Prostate gland (tissue), 2 donors: Measurements from ENCODE around the gene GAN. TPM values are rescaled to one million over a fixed set of nuclear protein-coding genes. Genes with fewer than 3 reads are reported as not detected.

Source experiments
- DNase-seq: peaks from one replicate; pipeline ENCODE4 v3.0.0-alpha.2; 2019; ENCODE audit warnings: low spot score
- H3K27ac ChIP-seq, 2 donors: fragments of 200-600 bp; sonication (generic); 2 replicates each; pipeline ENCODE4 v1.5.1; 2017 to 2019
- H3K27me3 ChIP-seq: fragments of 200-600 bp; sonication (generic); replicated peaks from 2 replicates; pipeline ENCODE4 v1.5.1; 2019; ENCODE audit not compliant: insufficient read depth
- H3K36me3 ChIP-seq, 2 donors: fragments of 200-600 bp; sonication (generic); 1 replicate in 1 of 2; 2 replicates in 1 of 2; pipeline versions ENCODE4 v1.5.1 to v1.8.1; 2017 to 2019
- H3K4me1 ChIP-seq: fragments of 200-600 bp; sonication (generic); replicated peaks from 2 replicates; pipeline ENCODE4 v1.5.1; 2019
- H3K4me3 ChIP-seq, 2 donors: fragments of 200-600 bp; sonication (generic); 2 replicates each; pipeline ENCODE4 v1.5.1; 2017 to 2019
- H3K9me3 ChIP-seq: fragments of 200-600 bp; sonication (generic); 2 replicates; pipeline ENCODE4 v1.5.1; 2017
- POLR2A ChIP-seq: fragments of 450-650 bp; IDR thresholded peaks from one replicate; pipeline ENCODE4 v1.6.1; 2016; ENCODE audit warnings: antibody characterized with exemption, mild to moderate bottlenecking
- POLR2AphosphoS5 ChIP-seq: sonication (generic); formaldehyde crosslinking; IDR thresholded peaks from one replicate; pipeline ENCODE4 v1.6.1; 2017; ENCODE audit warnings: antibody characterized with exemption
- WGBS: methylation state at CpG from one replicate; pipeline ENCODE4 v1.1.5; 2018; 5-methylcytosine and 5-hydroxymethylcytosine counted together
- intact Hi-C: fragments of 100-400 bp; cut with DNase I; formaldehyde crosslinking; loops from one replicate; pipeline ENCODE4 v1.14.2; 2022
- total RNA-seq, 2 donors: library from RNA; depleted of rRNA; stranded (reverse); fragments of >200 nt; gene quantifications; one replicate each; pipeline ENCODE4 v1.1.0, GENCODE V29; 2016
- TF ChIP-seq, protein P1 (sequence below), 4 experiments: fragments of 200-600 bp in 2 of 4; fragments of 450-650 bp in 2 of 4; sonication (generic) in 2 of 4; IDR thresholded peaks; 1 replicate in 3 of 4; 2 replicates in 1 of 4; pipeline ENCODE4 v1.5.1; 2016 to 2019; ENCODE audit warnings: antibody characterized with exemption in 4 of 4, mild to moderate bottlenecking in 2 of 4, moderate library complexity in 2 of 4

The GAN gene
- total RNA-seq, 2 donors from 2014 or later, result 8.2 to 10.1 TPM

DNA sequence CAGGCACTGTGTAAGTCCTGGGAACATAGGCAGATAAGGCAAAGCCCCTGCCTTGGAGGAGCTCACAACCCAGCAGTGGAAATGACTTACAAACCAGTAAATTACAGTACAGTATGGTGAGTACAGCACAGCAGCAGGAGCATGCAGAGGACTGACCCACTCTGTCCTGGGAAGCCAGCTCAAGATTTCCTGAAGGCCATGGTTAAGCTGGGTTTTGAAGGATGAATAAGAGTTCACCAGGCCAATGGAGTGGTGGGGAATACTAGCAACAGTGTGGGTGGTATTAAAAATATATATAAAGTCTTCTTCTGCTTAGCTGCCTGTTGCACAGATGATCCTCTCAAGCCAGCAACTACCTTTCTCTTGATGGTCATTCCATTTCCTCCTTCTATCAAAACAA is 3.0 kb upstream of the GAN start:
- intact Hi-C loops, result loop anchor here (10.0 kb wide), 2 partner anchors 217 to 277 kb away; partner anchors contain the start of genes ATMIN and GCSH
- no peaks in the 10 kb centered on the region for H3K27me3 ChIP-seq

DNA sequence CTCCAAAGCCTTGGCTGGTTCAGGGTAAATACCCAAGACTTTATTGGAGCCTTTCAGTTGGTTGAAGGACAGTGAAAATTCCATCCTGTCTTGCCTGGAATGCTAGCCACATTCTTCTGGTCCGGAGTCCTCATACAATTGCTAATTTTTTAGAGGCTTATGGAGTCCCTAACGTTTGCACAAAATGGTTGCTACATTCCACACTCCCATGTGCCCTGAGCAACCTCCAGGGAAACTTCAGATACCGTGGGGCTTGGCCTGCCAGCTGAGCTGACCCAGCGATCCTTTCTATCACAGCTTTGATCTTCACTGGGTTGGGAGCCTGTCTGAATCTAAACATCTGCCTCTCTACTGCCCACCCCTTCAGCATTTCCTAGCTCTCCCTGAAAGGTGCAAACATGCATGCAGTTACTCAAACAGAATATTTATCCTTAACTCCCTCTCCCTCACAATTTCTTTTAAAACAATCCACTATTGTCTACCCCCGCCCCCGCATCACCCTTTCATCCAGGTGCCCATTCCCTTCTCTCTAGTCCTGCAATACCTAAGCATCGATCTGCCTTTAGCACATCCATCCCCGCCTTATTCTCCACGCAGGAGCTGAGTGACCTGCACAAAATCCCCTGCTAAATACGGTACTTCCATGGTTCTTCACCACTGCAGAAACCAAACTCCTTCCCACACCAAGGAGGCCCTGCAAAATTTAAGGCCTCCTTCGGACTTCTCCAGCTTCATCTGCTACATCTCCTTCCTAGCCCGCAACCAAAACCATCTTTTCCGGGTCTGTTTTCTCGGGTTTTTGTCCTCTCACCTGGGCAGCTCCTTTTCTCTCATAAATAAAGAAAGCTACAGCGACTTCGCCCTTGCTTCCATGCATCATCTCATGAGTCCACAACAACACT is 810 bp upstream of the GAN start:
- TF ChIP-seq, protein P1, sequence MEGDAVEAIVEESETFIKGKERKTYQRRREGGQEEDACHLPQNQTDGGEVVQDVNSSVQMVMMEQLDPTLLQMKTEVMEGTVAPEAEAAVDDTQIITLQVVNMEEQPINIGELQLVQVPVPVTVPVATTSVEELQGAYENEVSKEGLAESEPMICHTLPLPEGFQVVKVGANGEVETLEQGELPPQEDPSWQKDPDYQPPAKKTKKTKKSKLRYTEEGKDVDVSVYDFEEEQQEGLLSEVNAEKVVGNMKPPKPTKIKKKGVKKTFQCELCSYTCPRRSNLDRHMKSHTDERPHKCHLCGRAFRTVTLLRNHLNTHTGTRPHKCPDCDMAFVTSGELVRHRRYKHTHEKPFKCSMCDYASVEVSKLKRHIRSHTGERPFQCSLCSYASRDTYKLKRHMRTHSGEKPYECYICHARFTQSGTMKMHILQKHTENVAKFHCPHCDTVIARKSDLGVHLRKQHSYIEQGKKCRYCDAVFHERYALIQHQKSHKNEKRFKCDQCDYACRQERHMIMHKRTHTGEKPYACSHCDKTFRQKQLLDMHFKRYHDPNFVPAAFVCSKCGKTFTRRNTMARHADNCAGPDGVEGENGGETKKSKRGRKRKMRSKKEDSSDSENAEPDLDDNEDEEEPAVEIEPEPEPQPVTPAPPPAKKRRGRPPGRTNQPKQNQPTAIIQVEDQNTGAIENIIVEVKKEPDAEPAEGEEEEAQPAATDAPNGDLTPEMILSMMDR (IDR thresholded peaks at IDR 0.05), result no peak
- TF ChIP-seq POLR2A (no peak), POLR2AphosphoS5 (peak; percentile 45)
- intact Hi-C loops, result loop anchor here (10.0 kb wide), 2 partner anchors 219 to 279 kb away; partner anchors contain the start of genes ATMIN and GCSH
- Histone ChIP-seq H3K27ac (peak overlapping the region; percentile 93 to 96), H3K27me3 (no peaks in the 10 kb centered on the region), H3K4me1 (peaks cover 7% of the 10 kb centered on the region), H3K4me3 (peak overlapping the region; percentile 89 to 99), H3K36me3 (no peaks in the 10 kb centered on the region), H3K9me3 (no peaks in the 10 kb centered on the region)
- DNase-seq, result peak; percentile 33
- 3% methylated on average over 16 of the region's 16 CpGs for WGBS

More for the DNA sequence above, 3.0 kb upstream of the GAN start:
- no peak overlapping the region for H3K4me3 ChIP-seq
- H3K9me3 ChIP-seq, result no peaks in the 10 kb centered on the region
- no peak for TF ChIP-seq POLR2A
- no peak for DNase-seq
- H3K27ac ChIP-seq, result no peak overlapping the region
- peaks cover 7% of the 10 kb centered on the region for H3K4me1 ChIP-seq
- H3K36me3 ChIP-seq, result no peaks in the 10 kb centered on the region

DNA sequence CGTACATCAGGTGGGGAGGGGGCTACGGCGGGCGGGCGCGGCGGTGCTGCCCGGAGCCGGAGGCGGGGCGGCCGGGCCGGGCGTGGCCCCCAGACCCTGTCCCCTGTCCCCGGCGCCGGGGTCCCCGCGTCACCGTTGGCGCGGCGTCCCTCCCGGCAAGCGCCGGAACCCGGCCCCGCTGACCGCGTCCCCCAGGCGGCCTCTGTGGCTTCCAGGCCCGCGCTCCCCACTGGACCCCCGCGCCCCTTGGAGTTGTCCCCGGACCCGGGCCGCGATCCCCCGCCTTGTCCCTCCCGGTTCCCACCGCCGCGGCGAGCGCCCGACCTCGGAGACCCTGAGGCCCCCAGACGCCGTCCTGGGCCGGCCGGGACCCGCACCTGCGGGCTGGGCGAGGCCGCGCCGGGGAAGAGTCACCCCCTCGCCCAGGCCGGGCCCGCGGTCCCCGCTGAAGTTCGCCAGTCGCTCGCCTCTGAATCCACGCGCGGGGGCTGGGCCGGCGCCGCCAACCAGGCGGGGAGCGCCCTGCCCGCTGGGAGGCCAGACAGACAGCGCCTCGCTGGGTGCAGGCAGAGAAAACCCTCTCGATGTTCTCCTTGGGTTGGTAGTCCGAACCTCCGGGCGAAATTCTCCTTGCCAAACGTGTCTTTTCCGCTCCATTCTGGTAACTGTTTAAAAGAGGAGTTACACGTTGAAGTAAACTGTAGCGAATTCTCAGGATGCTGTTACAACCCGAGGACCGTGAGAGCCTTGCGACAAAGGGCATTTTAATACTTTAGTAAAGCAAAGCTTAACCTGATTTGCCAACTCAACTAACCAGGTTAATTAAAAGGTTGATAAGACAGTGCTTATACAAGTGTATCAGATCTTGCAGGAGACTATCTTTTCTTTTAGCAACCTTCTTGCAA is 761 bp downstream of the GAN start:
- H3K27me3 ChIP-seq, result no peaks in the 10 kb centered on the region
- DNase-seq, result peak; percentile 54
- under 1% methylated on average over 39 of the region's 88 CpGs for WGBS

DNA sequence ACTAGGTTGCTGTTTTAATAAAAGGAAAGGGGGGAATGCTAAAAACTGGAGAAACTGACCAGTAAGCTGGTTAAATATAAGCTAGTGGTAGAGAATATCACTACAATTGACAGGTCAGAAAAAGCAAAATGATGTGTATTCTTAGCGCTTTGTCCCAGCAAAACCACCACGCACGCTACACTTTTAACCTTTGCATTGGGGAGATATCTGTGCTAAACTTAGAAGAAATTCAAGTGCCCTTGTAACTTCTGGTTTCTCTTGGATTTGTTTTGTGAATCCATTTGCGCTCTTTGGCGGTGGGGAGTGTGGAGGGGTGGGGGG is 1.4 kb downstream of the GAN start:
- no peaks in the 10 kb centered on the region for H3K27me3 ChIP-seq
- WGBS, result 76% methylated on average over 5 of the region's 5 CpGs
- no peaks in the 10 kb centered on the region for H3K36me3 ChIP-seq
- intact Hi-C loops, result loop anchor here (5.0 to 10.0 kb wide), 3 partner anchors 109 to 281 kb away; partner anchors contain the start of genes ATMIN and GCSH
- H3K4me3 ChIP-seq, result peak overlapping the region; percentile 89 to 99
- H3K9me3 ChIP-seq, result no peaks in the 10 kb centered on the region
- peaks cover 7% of the 10 kb centered on the region for H3K4me1 ChIP-seq
- DNase-seq, result no peak
- TF ChIP-seq POLR2A (no peak), POLR2AphosphoS5 (no peak)
- TF ChIP-seq, protein P1 (IDR thresholded peaks at IDR 0.05), result no peak
- H3K27ac ChIP-seq, result peak overlapping the region; percentile 93 to 96

More for the DNA sequence above, 761 bp downstream of the GAN start:
- peak; percentile 36 for TF ChIP-seq POLR2A
- TF ChIP-seq, protein P1 (IDR thresholded peaks at IDR 0.05), result peak in 2 of 4 experiments; percentile 21 to 44
- TF ChIP-seq POLR2AphosphoS5, result peak; percentile 27
- Histone ChIP-seq H3K4me3 (peak overlapping the region; percentile 89 to 99), H3K9me3 (no peaks in the 10 kb centered on the region), H3K36me3 (no peaks in the 10 kb centered on the region), H3K27ac (peak overlapping the region; percentile 93 to 96), H3K4me1 (peaks cover 7% of the 10 kb centered on the region)
- intact Hi-C loops, result loop anchor here (5.0 to 10.0 kb wide), 3 partner anchors 108 to 281 kb away; partner anchors contain the start of genes ATMIN and GCSH

DNA sequence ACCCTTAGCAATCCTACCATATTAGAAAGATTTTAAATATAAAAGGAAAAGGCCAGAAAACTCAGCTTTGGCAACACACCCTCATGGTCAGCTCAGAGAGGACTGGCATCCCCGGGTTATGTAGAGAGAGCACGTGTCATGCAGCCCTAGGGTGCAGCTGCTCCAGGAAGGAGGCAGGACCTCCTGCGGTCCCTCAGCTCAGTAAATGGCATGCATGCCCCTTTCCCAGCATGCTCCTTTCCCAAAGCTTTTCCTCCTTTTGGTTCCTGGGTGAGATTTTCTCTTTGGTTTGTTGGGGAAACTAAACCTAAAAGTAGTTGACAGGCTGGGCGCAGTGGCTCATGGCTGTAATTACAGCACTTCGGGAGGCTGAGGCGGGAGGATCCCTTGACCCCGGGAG is 3.9 kb downstream of the GAN start:
- WGBS, result 85% methylated on average over 7 of the region's 7 CpGs
- Histone ChIP-seq H3K27me3 (no peaks in the 10 kb centered on the region), H3K4me3 (no peak overlapping the region), H3K27ac (no peak overlapping the region), H3K4me1 (peaks cover 1% of the 10 kb centered on the region), H3K9me3 (no peaks in the 10 kb centered on the region), H3K36me3 (no peaks in the 10 kb centered on the region)
- intact Hi-C loops, result loop anchor here (5.0 to 10.0 kb wide), 3 partner anchors 111 to 284 kb away; partner anchors contain the start of genes ATMIN and GCSH
- no peak for DNase-seq
- TF ChIP-seq, protein P1 (IDR thresholded peaks at IDR 0.05), result no peak
- TF ChIP-seq POLR2A (no peak), POLR2AphosphoS5 (no peak)
